NCI-H146 treated with DMSO at 0.1 percent for 48 hours (cell line): ENCODE measurements around the gene ZNF217.
A peak's percentile ranks its signal among the peaks of the same experiment; 100 is the strongest.
"Not testable (repeated sequence)": the region's sequence is repeated elsewhere in the genome, so short reads cannot be mapped to it uniquely, and the experiment has no call there.

Experiments used
- DNase-seq: peaks from one replicate; lab custom pipeline; 2025; ENCODE audit not compliant: unreplicated experiment; lab: John Stamatoyannopoulos, UW

Gene ZNF217

DNA sequence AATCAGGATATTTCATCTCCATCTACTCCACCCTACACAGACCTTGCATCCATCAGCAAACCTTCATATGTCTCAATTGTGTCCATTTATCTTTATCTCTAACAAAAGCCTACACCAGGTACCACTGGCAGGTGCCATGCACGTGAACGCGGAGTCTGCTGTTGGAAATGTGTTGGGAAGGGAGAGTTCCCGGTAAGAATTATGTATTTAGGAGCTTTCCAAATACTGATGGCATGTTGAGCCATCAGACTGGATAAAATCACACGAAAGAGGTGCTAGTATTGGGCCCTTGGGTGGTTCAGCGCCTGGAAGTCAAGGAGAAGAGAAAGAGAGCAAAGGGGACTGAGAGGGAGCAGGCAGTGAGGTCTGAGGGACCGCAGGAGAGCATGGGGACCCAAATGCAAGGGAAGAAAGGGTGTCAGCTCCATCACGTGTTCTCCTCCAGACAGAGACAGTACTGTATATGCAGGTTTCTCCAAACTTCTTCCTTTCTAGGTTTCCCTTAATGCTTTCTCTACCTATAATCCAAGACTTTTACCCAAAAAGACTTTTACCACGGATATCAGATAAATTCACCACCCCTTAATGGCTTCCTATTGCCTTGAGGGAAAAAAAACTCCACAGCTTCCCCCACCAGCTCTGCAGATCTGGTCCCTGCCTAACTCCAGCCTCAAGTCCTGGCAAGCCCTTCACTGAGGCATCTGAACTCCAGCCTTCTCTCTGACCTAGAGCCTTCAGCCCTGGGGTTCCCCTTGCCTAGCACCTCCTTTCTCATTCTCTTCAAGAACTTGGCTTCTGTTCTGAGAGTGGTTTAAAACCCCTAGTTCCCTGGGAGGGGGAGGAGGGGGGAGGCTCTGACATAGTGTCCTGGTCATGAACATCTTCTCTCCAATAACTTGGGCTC lies 4.8 kb upstream of the ZNF217 start:
- no peak for DNase-seq

DNA sequence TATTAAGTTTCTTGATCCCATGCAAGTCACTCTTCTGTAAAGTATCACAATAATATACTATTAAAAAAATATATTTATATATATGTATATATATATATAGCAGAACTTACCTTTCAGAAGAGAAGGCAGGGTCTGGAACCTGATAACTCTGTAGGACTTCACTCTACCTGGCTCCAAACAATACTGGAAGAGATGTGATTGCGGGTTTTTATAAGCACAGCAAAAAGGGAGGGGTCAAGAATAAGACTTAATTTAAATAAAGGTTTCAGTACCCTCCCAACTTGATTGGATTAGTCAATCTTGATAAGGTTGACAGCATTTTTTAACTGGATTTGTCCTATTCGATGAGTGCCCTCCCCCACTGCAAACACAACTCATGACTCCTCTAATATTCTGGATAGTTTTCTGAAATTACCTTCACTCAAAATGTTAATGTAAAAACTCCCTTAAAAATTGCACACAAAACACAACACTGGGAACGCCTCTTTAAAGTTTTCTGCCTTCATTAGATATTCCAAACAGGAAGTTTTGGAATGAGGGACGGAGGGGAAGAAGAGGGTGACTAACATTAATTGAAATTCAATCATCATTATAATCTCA lies 4.0 kb upstream of the ZNF217 start:
- DNase-seq = no peak

DNA sequence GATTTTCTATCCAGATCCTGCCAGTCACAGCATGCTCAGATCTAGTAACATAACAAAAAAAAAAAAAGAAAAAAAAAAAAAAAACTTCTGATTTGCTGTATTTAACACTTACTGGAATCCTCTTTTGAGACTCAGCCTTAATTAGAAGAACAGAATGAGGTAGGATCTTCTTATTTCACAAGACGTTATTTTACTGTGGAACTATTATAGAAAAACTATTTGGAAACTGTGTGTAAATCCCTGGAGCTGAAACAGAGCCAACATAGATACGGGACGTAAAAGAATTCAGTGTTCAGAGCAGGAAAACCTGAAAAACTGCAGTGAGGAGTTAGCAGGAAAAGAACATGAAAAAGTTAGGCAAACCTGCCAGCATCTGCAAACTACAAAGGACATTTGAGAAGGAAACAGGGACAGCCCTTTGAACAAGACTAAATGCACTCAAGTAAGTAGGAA lies 3.4 kb upstream of the ZNF217 start:
- no peak for DNase-seq

DNA sequence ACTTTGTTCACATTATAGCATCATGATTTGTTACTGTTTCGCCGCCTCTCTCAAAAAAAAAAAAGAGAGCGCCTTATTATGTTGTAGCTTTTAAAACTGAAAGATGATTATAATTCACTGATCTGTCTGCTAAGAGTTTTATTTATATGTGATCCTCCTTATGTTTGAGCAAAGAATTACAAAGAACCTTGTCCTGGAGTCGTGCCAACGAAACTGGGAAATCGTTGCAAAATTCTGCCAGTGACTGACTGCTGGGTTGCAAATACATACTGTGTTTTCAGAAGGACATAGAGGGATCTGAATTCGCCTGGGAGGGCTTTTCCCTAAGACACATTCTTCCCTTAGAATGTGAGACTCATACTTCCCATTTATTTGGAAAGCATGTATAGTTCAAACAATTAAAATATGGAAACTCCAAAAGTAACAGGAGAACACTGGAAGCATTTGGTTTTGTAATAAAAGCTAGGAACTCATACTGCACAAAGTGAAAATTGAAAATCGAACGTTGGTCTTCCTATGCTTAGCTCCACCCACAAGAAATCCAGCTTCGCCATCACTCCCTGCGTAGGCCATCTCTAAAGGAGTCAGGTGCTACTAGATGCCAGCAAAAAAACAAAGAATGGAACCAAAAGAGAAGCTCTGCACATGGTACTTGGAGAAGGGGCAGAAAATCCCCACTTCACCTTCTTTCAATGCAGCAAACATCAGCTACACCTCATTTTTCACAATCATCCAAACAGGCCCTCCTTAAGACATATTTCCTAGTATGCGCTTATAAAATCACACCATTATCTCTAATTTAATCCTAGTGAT lies 2.8 kb upstream of the ZNF217 start:
- DNase-seq = not testable (repeated sequence)

DNA sequence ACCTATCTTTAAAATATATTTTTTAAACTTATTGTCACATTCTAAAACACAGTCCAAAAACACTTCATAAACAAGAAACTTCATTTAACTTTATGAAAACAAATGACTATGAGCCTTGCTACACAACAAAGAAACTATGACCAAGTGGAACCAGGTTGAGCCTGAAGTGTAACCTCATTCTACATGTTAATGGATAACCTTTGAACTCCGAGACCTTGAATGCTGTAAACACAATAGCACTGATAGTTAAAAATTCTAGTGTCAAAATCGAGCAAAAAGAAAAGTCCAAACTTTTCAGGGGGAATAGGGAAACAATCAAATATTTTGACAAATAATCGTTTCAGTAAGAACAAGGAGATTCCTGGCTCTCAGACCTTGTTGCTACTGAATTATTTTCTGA lies 2.1 kb upstream of the ZNF217 start:
- not testable (repeated sequence) for DNase-seq

DNA sequence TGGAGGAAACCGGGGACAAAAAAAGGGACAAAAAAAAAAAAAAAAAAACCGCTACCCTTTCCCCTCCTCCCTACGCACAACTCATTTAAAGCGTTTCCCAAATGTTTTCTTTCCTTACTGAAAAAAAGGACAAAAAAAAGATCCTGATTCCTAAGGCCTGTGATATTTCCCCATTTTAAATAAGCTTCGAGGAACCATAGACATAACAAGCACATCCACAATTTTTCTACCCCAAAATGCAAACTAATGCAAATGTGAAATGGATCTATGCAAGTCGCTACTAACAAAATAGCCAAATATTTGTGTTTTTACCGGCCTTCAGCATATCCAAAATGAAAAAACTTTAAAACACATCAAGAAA lies 1.4 kb upstream of the ZNF217 start:
- DNase-seq = no peak

DNA sequence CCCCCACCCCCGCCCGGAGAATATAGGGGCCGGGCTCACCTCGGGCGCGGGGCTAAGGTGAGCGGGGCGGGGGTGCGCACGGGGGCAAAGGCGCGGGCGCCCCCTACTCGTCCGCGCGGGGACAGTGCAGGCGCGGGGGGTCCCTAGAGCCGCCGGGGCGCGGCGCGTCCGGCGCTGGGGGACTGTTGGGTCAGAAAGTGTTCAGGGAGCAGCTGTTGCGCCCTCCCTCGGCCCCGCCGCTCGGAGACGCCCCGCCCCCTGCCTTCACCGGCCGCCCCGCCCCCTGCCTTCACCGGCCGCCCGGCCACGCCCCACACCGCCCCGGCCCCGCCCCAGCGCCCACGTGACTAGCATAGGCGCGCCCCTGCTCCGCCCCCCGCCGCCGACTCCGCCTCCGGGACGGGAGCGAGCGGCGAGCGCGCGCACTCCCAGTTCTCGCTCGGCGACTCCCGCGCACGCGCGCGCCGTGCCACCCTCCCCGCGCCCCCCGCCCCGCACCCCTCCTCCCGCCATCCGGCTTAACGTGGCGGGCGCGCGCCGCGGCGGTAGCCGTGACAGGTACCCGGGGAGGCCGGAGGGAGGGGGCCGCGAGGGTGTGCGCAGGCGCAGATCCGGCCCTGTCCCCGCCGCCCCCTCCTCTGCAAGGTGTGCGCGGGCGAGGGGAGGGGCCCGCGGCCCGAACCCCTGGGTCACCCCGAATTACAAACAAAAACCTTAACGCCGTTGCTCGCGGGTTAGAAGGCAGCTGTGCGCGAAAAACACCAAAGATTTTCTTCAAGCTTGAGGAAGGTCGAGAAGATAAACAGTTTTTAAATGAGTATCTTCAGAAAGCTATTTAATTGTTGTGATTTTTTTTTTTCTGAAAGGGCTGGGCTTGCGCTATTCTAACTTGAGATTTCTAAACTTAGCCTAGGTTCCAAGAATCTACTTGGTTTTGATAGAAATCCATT lies 704 bp upstream of the ZNF217 start:
- peak; percentile 57 for DNase-seq

DNA sequence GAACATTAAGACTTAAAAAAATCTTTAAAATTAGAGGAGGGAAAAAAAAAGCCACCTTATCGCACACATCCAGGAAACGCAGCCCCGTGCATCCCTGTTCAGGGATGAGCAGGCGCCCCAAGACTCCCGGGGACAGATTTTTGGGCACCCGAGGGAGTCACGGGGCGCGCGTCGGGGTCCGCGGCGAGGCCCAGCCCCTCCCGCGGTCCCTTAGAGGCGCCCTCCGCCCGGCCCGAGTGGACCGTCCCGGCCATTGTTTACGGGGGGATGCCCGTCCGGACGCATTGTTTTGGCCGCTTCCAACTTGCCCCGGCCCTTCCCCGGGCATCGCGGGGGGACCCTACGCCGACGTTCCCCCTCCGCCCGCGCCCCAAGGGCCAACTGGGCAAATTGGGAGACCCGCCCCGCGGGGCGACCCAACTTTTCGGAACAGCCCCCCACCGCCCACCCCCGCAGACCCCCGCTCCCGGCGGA lies 610 bp downstream of the ZNF217 start:
- no peak for DNase-seq

DNA sequence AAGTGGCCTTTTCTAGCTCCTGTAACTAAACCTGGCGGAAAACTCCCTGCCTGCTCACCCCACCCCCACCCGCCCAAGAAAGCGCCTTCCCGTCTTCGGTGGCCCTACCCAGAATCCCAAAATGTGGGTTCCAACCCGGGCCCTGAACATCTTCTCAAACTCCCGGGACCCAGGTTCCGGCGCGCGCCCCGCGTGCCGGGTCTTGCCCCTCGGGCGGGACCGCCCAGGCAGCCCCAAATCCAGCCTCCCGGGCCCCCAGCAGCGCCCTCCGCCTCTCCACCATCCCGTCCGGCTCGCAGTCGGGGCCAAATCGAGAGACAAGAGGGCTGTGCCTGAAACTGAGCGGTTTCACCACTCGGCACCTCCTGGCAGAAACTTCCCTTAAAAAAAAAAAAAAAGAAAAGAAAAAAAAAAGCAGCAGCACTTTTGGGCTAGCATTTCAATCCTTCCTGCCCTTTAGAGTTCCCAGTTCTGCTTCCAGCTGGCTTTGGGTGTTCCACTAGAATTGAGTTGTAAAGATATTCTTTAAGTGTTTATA lies 1.1 kb downstream of the ZNF217 start:
- not testable (repeated sequence) for DNase-seq

DNA sequence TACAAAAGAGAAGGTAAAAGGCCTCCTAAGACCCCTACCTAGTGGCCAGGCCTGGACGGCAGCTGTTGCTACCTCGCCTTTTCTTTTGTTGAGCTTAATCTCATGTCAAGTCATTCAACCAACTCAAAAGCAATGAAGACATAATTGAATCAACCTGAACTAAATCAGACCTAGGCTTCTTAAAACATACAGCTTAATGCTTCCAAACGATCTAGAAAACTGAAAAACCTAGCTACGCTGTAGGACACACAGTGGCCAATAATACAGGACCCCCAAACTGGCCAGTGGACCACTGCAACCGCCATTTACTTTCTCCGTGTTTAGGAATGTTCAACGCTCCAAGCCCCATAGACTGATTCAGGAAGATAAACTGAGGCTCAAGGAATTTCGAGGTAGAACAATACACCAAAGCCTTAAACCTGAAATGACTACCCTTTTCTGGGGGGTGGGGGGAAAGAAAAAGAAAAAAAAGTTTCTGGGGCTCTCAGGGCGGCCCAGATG lies 1.6 kb downstream of the ZNF217 start:
- not testable (repeated sequence) for DNase-seq

DNA sequence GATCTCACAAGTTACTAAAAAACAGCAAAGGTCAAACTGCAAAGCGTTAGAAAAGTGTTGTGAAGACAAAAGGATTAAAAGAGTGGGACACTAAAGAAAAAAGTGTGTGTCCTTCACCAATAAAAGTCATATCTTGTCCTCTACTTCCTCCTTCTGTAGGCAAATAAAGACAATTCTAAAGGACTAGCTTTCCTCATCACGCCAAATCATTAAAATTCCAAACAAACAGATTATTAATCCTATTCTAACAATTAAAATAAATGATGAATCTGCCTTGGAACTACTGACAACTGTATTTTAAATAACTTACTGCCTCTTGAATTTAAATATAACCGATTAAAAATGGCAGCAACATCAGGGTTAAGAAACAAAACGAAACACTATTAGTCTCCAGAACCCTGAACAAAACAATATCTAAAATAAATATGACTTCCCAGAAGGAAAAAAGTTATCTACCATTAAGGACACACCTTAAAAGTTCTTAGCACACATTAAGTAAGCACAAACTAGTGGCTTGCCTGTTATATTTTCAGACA lies 2.4 kb downstream of the ZNF217 start:
- DNase-seq = not testable (repeated sequence)

DNA sequence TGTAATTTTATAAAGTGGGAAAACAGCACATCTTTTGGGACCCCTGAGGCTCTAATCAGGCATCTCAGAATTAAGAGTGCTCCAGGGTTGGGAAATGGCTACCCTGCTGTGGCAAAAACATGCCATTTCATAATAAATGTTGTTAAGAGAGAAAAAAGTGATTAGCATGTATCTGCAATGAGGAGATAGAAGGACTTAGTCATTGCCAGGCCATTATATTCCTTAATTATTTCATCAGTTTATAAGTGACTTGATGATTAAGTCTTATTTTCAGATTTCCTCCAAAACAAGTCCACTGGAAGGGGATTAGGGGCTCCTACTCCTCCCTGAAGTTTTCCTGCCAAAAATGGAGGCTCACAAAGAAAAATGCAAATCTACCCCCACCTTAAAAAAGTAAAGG lies 3.0 kb downstream of the ZNF217 start:
- not testable (repeated sequence) for DNase-seq

DNA sequence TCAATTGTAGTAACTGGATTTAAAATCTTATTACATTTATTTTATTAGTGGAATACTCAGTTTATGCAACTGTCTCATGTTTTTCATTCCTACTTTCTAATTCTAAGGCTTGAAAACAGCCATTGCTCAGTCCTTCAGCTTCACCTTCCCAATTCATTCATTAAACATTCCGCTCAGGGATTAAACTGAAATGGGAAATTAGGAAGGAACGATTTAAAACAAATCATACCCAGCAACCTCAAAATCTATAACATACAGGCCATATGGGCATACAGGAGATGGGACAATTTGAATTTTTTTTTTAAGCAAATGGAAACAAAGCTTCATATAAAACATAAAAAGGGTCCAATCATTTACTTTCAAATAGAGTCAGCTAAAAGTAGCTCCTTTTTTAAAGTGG lies 3.5 kb downstream of the ZNF217 start:
- not testable (repeated sequence) for DNase-seq

DNA sequence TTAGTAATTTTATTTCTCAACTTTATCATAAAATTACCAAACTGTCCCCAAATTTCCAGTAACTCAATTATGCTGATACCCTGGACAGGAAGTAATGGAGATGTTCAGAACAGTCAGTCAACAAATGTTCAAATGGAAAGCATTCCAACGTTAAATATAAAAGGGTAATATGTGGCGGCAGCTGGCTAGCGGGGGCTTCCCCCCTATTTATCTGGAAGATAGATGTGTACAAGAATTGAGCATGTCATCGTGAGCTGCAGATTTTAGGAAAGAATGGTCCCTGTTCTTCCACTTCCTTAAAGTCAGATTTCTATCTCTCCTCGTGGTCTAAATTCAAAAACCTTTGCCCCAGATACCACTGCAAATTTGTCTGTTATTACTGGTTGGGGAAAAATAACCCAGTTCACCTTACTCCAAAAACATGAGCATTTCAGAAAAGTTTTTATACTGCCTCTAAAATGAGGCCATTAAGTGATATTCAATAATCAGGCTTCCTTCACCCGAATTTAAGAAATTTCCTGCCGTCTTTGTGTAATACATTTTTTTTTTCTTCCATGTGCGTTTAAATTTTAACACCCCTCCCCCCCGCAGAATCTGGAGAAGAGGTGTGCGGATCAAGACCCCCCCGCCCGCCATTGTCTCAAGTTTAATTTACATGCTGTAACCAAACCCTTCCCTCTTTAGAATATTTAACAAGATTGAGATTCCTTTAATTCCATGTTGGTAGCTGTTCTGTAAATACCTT lies 4.1 kb downstream of the ZNF217 start:
- not testable (repeated sequence) for DNase-seq

DNA sequence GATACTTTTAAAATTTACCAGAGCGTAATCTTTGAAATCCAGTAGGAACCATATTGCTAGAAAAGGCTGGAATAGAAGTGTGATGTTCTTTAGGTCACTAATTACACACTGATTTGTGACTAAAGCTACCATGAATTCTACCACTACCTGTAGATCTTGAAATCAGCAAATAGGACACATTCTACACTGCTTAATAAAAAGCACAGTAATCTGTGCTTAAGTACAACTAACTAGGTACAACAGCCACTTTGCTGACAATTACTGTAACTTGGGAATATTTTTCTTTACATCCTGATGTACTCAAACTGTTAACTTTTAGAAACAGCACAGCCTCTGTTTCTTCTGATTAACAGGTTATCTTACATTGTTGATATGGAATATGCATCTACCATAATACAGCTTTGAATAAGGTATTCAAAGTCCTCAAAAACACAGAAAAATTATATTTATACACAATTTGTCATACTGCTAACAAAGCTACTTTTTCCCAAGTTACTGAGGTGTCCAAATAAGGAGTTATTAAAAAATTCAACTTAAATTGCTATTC lies 6.4 kb downstream of the ZNF217 start:
- DNase-seq = not testable (repeated sequence)

DNA sequence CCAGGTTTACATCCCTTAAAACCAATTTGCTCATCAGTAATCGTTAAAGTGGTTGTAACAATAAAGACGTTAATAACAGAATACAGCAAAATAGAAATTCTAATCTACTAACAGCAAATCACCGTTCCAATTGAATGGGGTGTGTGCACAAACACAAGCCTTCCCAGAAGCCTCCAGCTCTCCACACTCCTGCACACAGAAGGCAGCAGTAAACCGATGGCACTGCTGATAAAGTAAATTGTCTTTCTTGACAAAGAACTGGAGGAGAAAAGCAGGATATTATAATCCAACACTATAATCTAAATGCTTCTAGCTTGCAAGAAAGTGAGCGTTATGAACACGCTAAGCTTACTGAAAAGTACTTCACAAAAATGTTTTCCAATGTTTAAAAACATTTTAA lies 7.0 kb downstream of the ZNF217 start:
- DNase-seq = no peak

DNA sequence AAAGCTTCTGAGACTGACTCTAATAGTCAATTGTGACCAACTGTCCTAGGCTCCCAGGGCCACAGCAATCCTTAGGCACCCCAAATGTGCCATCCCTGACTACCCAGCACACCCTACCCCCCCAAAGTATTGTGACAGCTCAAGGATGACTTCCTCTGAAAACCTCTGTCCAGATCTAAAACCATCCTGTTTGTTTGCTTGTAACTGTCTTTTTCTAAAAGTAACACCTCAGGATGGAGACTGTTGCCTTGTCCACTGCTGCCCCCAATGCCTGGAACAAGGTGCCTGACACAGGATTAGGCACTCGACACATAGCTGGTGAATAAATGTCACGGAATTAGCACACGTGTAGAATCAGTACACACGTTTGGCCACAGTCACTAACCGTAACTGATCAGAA lies 7.7 kb downstream of the ZNF217 start:
- not testable (repeated sequence) for DNase-seq

DNA sequence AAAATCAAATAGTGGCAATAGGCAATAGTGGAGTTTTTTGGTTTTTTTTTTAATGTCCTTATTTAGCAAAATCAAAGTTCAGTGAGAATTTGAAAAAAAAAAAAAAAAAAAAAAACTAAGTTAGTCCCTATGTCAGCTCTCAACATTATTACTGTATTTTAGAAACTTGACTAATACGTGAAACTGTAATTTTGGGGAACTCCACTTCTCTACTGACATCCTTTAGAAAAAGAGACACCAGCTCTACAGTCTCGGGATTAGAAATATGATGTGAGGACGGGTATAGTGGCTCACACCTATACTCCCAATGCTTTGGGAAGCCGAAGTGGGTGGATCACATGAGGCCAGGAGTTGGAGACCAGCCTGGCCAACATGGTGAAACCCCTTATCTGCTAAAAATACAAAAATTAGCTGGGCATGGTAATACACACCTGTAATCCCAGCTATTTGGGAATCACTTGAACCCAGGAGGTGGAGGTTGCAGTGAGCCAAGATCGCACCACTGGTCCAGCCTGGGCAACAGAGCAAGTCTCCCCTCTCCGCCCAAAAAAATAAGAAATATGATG lies 8.6 kb downstream of the ZNF217 start:
- DNase-seq = not testable (repeated sequence)
